Coronary artery (tissue), 2 donors: ENCODE measurements around the gene CFAP97D2.

Experiments used
- DNase-seq: peaks from one replicate; pipeline ENCODE4 v3.0.0-alpha.2; 2017; ENCODE audit warnings: low spot score
- H3K27ac ChIP-seq, 2 donors: fragments of 200-600 bp; sonication (generic); one replicate each; pipeline ENCODE4 v1.5.1; 2016 to 2019
- H3K4me3 ChIP-seq: fragments of 200-600 bp; sonication (generic); 2 replicates; pipeline ENCODE4 v1.5.1; 2016; ENCODE audit warnings: mild to moderate bottlenecking, moderate library complexity
- CTCF ChIP-seq: fragments of 200-600 bp; sonication (generic); IDR thresholded peaks from one replicate; pipeline ENCODE4 v1.5.1; 2019; ENCODE audit warnings: antibody characterized with exemption

The CFAP97D2 gene

GRCh38 chr13:114226088-114226487 is 47.0 kb downstream of the CFAP97D2 start:
- no peak for DNase-seq
- H3K4me3 ChIP-seq, result no peak overlapping the region
- no peak overlapping the region for H3K27ac ChIP-seq
- TF ChIP-seq CTCF, result no peak

- no peak overlapping the region for H3K4me3 ChIP-seq
- DNase-seq, result peak; percentile 85
- peak; percentile 92 for TF ChIP-seq CTCF
- H3K27ac ChIP-seq, result no peak overlapping the region
These were observed 47.8 kb downstream of the CFAP97D2 start for GRCh38 chr13:114226699-114227323.

GRCh38 chr13:114227528-114227927 is 48.5 kb downstream of the CFAP97D2 start:
- Histone ChIP-seq H3K27ac (no peak overlapping the region), H3K4me3 (no peak overlapping the region)
- TF ChIP-seq CTCF, result no peak
- DNase-seq, result no peak

GRCh38 chr13:114228176-114228575 is 49.1 kb downstream of the CFAP97D2 start:
- no peak for DNase-seq
- no peak overlapping the region for H3K27ac ChIP-seq
- no peak for TF ChIP-seq CTCF

GRCh38 chr13:114229506-114229905 is 50.4 kb downstream of the CFAP97D2 start:
- no peak overlapping the region for H3K27ac ChIP-seq
- no peak overlapping the region for H3K4me3 ChIP-seq
- DNase-seq, result no peak
- TF ChIP-seq CTCF, result no peak

More at GRCh38 chr13:114228176-114228575, 49.1 kb downstream of the CFAP97D2 start:
- H3K4me3 ChIP-seq, result no peak overlapping the region

GRCh38 chr13:114230117-114230516 is 51.1 kb downstream of the CFAP97D2 start:
- Histone ChIP-seq H3K27ac (no peak overlapping the region), H3K4me3 (no peak overlapping the region)
- TF ChIP-seq CTCF, result no peak
- no peak for DNase-seq

GRCh38 chr13:114230575-114230974 is 51.5 kb downstream of the CFAP97D2 start:
- no peak overlapping the region for H3K27ac ChIP-seq
- no peak for TF ChIP-seq CTCF
- DNase-seq, result no peak
- H3K4me3 ChIP-seq, result no peak overlapping the region
